Measurements from ENCODE around the gene EGFL8. TPM values are rescaled to one million over a fixed set of nuclear protein-coding genes. Genes with fewer than 3 reads are reported as not detected.

Gene EGFL8
- total RNA-seq, 1 donor from 2014 or later, result 3.4 TPM

DNA sequence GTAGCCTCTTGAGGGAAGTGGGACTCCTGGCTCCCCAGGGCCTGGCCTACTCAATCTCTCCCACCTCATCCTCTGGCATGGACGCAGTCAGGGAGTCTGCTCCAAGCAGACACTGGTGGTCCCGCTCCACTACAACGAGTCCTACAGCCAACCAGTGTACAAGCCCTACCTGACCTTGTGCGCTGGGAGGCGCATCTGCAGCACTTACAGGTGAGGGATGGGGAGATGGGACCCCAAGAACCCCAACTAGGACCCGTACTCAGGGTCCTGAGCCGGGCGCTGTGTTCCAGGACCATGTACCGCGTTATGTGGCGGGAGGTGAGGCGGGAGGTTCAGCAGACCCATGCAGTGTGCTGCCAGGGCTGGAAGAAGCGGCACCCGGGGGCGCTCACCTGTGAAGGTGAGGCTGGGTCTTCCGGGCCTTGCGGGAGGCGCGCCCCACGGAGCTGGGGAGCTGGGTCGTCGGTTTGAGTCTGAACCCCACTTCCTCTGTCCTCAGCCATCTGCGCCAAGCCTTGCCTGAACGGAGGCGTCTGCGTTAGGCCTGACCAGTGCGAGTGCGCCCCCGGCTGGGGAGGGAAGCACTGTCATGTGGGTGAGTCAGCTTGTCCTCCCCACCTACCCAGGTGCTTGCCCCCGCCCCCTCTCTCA is 2.1 kb downstream of the EGFL8 start:
- Mint-ChIP-seq H3K9me3 (no peaks in the 10 kb centered on the region), H3K27me3 (no peaks in the 10 kb centered on the region), H3K36me3 (ENCODE audit: low read depth) (peaks cover 33% of the 10 kb centered on the region), H3K4me3 (no peak overlapping the region), H3K4me1 (peaks cover 4% of the 10 kb centered on the region), H3K27ac (no peak overlapping the region)
- POLR2A ChIA-PET, result no interaction called here
- ATAC-seq (ENCODE audit: low read depth), result no peak
- TF ChIP-seq, protein P1, sequence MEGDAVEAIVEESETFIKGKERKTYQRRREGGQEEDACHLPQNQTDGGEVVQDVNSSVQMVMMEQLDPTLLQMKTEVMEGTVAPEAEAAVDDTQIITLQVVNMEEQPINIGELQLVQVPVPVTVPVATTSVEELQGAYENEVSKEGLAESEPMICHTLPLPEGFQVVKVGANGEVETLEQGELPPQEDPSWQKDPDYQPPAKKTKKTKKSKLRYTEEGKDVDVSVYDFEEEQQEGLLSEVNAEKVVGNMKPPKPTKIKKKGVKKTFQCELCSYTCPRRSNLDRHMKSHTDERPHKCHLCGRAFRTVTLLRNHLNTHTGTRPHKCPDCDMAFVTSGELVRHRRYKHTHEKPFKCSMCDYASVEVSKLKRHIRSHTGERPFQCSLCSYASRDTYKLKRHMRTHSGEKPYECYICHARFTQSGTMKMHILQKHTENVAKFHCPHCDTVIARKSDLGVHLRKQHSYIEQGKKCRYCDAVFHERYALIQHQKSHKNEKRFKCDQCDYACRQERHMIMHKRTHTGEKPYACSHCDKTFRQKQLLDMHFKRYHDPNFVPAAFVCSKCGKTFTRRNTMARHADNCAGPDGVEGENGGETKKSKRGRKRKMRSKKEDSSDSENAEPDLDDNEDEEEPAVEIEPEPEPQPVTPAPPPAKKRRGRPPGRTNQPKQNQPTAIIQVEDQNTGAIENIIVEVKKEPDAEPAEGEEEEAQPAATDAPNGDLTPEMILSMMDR (IDR thresholded peaks at IDR 0.05), result no peak
- CTCF ChIA-PET, result no interaction called here
- intact Hi-C loops (cut with micrococcal nuclease), result no loop called here
- no peak for DNase-seq

DNA sequence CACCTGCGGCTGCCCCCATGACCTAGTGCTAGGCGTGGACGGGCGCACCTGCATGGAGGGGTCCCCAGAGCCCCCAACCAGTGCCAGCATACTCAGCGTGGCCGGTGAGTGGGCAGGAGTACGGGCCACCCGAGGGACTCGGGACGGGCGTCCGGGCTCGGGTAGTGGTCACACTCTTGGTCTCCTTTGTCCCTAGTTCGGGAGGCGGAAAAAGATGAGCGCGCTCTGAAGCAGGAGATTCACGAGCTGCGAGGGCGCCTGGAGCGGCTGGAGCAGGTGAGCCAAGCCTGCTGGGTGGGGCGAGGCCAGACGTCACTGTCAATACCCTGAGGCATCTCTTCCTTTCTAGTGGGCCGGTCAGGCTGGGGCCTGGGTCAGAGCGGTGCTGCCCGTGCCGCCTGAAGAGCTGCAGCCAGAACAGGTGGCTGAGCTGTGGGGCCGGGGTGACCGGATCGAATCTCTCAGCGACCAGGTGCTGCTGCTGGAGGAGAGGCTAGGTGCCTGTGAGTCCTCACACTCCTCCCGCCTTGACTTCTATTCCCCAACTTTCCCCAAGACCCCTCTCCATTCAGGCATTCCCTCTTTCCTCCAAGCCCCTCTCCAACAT is 2.9 kb downstream of the EGFL8 start:
- no peak for DNase-seq
- CTCF ChIA-PET, result no interaction called here
- Mint-ChIP-seq H3K4me3 (no peak overlapping the region), H3K9me3 (no peaks in the 10 kb centered on the region), H3K36me3 (ENCODE audit: low read depth) (peaks cover 33% of the 10 kb centered on the region), H3K27ac (no peak overlapping the region), H3K27me3 (no peaks in the 10 kb centered on the region), H3K4me1 (peaks cover 4% of the 10 kb centered on the region)
- no peak for ATAC-seq (ENCODE audit: low read depth)
- POLR2A ChIA-PET, result no interaction called here
- TF ChIP-seq, protein P1 (IDR thresholded peaks at IDR 0.05), result no peak
- intact Hi-C loops (cut with micrococcal nuclease), result no loop called here

DNA sequence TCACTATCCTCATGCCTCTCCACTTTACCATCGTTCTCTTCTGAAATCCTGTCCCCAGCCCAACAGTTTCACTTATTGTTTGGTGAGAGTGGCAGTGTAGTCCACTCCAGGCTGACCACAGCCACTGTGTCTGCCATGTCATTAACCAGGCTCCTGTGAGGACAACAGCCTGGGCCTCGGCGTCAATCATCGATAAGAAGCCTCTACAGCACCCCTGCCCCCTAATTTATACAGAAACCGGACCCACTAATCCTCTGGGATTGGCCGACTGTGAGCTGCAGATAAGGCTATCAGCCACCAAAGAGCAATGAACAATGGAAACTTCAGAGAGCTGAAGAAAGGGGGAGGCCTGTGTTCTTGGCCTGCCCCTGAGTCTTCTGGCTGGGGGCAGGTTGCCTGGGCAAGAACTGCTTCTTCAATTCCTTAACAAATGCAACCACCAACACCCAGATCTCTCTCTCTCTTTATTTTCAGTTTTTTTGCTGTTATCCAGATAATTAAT is 3.4 kb downstream of the EGFL8 start:
- intact Hi-C loops (cut with micrococcal nuclease), result no loop called here
- Mint-ChIP-seq H3K27me3 (no peaks in the 10 kb centered on the region), H3K36me3 (ENCODE audit: low read depth) (peaks cover 33% of the 10 kb centered on the region), H3K27ac (no peak overlapping the region), H3K4me1 (peaks cover 4% of the 10 kb centered on the region), H3K4me3 (no peak overlapping the region), H3K9me3 (no peaks in the 10 kb centered on the region)
- ChIA-PET CTCF (no interaction called here), POLR2A (no interaction called here)
- DNase-seq (no peak), ATAC-seq (ENCODE audit: low read depth) (no peak)
- TF ChIP-seq, protein P1 (IDR thresholded peaks at IDR 0.05), result no peak

DNA sequence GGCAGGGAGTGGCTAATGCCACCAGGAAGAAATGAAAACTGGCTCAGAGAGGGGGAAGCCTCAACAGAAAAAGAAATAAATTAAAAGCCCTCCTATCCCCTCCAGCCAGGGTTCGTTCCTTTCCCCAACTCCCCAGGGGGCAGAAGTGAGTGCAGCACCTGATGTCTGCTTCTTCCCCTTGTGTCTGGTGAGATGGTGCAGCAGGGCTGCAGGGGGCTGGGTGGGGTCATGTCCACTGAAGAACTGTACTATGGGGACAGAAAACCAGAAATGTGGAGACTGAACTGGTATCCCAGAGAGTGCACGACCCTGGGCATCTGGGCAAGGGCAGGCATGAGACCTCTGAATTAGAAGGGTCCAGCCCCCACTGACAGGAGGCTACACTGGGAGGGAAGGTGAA is 4.0 kb downstream of the EGFL8 start:
- POLR2A ChIA-PET, result no interaction called here
- DNase-seq, result no peak
- TF ChIP-seq, protein P1 (IDR thresholded peaks at IDR 0.05), result no peak
- ATAC-seq (ENCODE audit: low read depth), result peak; percentile 40
- no peak overlapping the region for H3K27ac Mint-ChIP-seq
- no peaks in the 10 kb centered on the region for H3K27me3 Mint-ChIP-seq
- peaks cover 33% of the 10 kb centered on the region for H3K36me3 Mint-ChIP-seq (ENCODE audit: low read depth)
- H3K4me1 Mint-ChIP-seq, result peaks cover 4% of the 10 kb centered on the region
- intact Hi-C loops (cut with micrococcal nuclease), result no loop called here
- no peaks in the 10 kb centered on the region for H3K9me3 Mint-ChIP-seq
- no peak overlapping the region for H3K4me3 Mint-ChIP-seq
- CTCF ChIA-PET, result no interaction called here

DNA sequence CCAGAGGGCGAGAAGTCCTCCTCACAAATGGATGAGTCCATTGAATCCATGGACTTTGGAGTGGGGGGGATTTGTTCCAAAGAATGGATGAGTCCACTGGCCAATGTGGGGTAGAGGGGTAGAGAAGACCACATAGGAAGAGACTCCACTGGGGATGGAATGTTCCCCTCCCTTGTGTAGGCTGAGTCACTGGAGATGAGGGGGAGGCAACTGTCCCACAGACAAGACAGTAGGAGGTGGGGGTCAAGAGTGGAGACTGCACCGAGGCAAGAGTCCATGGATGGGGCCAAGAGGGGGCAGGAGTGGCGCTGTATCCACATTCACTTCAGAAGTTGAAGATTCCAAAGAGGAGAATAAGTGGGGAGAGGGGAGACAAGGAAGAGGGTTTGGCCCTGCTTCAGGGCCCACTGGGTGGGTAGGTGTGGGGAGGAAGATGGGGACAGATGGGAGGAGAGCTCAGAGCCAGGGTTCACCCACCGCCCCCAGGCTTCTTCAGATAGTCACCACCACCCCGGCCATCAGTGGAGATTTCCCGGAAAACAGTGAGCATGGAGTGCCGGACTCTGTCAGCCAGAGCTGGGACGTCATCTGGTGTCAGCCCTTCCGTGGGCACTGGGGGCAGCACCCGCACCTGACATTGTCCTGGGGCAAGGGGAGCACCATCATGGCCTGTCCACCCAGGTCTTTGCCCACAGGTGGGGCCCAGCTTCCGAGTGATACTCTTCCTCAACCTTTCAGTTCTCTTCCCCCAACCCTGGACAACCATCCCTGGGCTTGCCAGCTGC is 4.6 kb downstream of the EGFL8 start:
- Mint-ChIP-seq H3K27ac (no peak overlapping the region), H3K4me3 (no peak overlapping the region), H3K9me3 (no peaks in the 10 kb centered on the region), H3K36me3 (ENCODE audit: low read depth) (peaks cover 33% of the 10 kb centered on the region), H3K27me3 (no peaks in the 10 kb centered on the region), H3K4me1 (peaks cover 4% of the 10 kb centered on the region)
- ChIA-PET CTCF (no interaction called here), POLR2A (no interaction called here)
- ATAC-seq (ENCODE audit: low read depth), result no peak
- TF ChIP-seq, protein P1 (IDR thresholded peaks at IDR 0.05), result no peak
- intact Hi-C loops (cut with micrococcal nuclease), result no loop called here
- DNase-seq, result no peak
